ENCODE measurements around the gene SLF2. TPM values are rescaled to one million over a fixed set of nuclear protein-coding genes. Genes with fewer than 3 reads are reported as not detected.

Gene SLF2
- total RNA-seq, 2 donors from 2014 or later = 31.5 to 38.9 TPM

DNA sequence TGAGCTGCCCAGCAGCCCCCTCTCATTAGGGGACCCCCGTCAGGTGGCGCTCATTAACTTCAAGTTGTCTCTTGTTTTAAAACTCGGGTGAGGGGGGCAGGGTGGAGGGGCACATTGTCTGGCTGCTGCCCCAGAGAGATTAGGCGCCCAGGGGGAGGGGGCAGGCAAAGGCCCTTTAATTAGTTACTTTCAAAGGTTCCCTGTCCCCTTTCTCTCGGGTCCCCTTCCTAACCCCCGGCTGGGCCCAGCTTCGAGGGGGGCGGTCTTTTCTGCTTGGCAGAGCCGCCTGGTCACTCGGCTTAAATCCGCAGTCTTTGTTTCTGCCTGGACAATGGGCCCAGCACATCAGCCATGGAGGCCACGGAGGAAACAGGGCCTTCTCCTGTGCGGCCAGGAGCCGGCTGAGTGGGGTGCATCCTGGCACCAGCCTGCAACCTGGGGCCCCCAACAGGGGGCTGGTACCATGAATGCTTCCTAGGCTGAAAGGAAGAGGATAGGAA, 38.9 kb upstream of the SLF2 start:
- no peak overlapping the region for H3K27ac Mint-ChIP-seq
- peaks cover 33% of the 10 kb centered on the region for H3K27me3 ChIP-seq (ENCODE audit: control insufficient read depth, insufficient read depth, low read length, poor library complexity, severe bottlenecking)

GRCh38 chr10:100874702-100875483, 37.9 kb upstream of the SLF2 start:
- H3K27ac Mint-ChIP-seq = no peak overlapping the region
- no peaks in the 10 kb centered on the region for H3K9me3 Mint-ChIP-seq
- Histone ChIP-seq H3K4me1 (ENCODE audit: control insufficient read depth, insufficient read depth, low read length) (no peaks in the 10 kb centered on the region), H3K27me3 (ENCODE audit: control insufficient read depth, insufficient read depth, low read length, poor library complexity, severe bottlenecking) (peaks cover 34% of the 10 kb centered on the region), H3K9me3 (ENCODE audit: control insufficient read depth, low read length) (no peaks in the 10 kb centered on the region), H3K36me3 (ENCODE audit: control insufficient read depth, insufficient read depth, low read length) (no peaks in the 10 kb centered on the region), H3K9ac (ENCODE audit: extremely low read depth, low read length, poor library complexity, severe bottlenecking) (no peak overlapping the region), H3K27ac (ENCODE audit: low read depth, low read length) (no peak overlapping the region), H3K4me3 (ENCODE audit: low read length) (no peak overlapping the region)
- DNase-seq = no peak
- peaks cover 41% of the 10 kb centered on the region for H3K4me1 Mint-ChIP-seq
- WGBS, 2 experiments (ENCODE audit: insufficient coverage in 1 of 2, insufficient read length in 1 of 2) = 86 to 89% methylated on average over 9 to 20 of the region's 20 CpGs
- no peaks in the 10 kb centered on the region for H3K36me3 Mint-ChIP-seq (ENCODE audit: low read depth)
- TF ChIP-seq CTCF (conservative IDR thresholded peaks at IDR 0.05) = no peak
- peaks cover 79% of the 10 kb centered on the region for H3K27me3 Mint-ChIP-seq (ENCODE audit: insufficient read depth)
- H3K4me3 Mint-ChIP-seq = no peak overlapping the region

More for the DNA sequence above, 38.9 kb upstream of the SLF2 start:
- 40 to 64% methylated on average over 3 to 14 of the region's 14 CpGs for WGBS, 2 experiments (ENCODE audit: insufficient coverage in 1 of 2, insufficient read length in 1 of 2)
- TF ChIP-seq CTCF (conservative IDR thresholded peaks at IDR 0.05) = no peak
- Histone ChIP-seq H3K4me3 (ENCODE audit: low read length) (no peak overlapping the region), H3K4me1 (ENCODE audit: control insufficient read depth, insufficient read depth, low read length) (no peaks in the 10 kb centered on the region), H3K9me3 (ENCODE audit: control insufficient read depth, low read length) (no peaks in the 10 kb centered on the region), H3K36me3 (ENCODE audit: control insufficient read depth, insufficient read depth, low read length) (no peaks in the 10 kb centered on the region), H3K27ac (ENCODE audit: low read depth, low read length) (no peak overlapping the region), H3K9ac (ENCODE audit: extremely low read depth, low read length, poor library complexity, severe bottlenecking) (no peak overlapping the region)
- Mint-ChIP-seq H3K36me3 (ENCODE audit: low read depth) (no peaks in the 10 kb centered on the region), H3K4me1 (peaks cover 41% of the 10 kb centered on the region), H3K27me3 (ENCODE audit: insufficient read depth) (peaks cover 79% of the 10 kb centered on the region), H3K9me3 (no peaks in the 10 kb centered on the region), H3K4me3 (no peak overlapping the region)
- DNase-seq = no peak

DNA sequence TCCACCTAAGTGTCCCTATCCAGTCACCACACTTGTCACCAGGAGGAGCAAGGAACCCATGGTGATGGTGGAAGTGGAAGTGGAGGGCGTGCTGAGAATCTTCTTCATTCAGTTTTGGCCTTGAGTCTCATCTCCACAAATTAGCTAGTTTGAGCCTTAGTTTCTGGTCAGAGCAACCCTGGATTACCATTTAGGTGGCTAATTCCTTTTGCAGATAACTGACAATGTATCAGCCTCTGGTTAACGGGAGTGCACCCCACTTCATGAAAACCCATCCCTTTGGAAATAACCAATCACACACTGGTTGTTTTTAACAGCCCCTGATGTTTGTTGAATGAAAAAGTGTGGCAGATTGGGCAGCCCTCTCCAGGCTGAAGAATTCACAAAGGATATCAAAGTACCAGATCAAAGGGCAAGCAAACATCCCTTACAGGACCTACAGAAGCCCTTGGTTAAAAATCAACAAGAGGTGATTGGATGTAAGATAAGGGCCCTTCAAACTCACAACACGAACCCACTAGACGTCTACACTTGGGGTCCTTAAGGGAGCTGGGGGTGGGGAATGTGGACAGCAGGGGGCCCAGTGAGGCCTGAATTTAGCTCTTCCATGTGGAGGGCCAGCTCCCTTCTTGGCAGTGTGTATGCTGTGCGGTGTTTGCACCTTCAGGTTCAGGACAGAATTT, 37.1 kb upstream of the SLF2 start:
- no peak overlapping the region for H3K9ac ChIP-seq (ENCODE audit: extremely low read depth, low read length, poor library complexity, severe bottlenecking)
- WGBS, 2 experiments (ENCODE audit: insufficient coverage in 1 of 2, insufficient read length in 1 of 2) = 59 to 90% methylated on average over 2 to 4 of the region's 5 CpGs
- Mint-ChIP-seq H3K36me3 (ENCODE audit: low read depth) (no peaks in the 10 kb centered on the region), H3K27ac (no peak overlapping the region), H3K4me1 (peaks cover 41% of the 10 kb centered on the region), H3K27me3 (ENCODE audit: insufficient read depth) (peaks cover 79% of the 10 kb centered on the region), H3K4me3 (no peak overlapping the region), H3K9me3 (no peaks in the 10 kb centered on the region)
- H3K4me3 ChIP-seq (ENCODE audit: low read length) = no peak overlapping the region
- H3K4me1 ChIP-seq (ENCODE audit: control insufficient read depth, insufficient read depth, low read length) = no peaks in the 10 kb centered on the region
- no peak overlapping the region for H3K27ac ChIP-seq (ENCODE audit: low read depth, low read length)
- H3K9me3 ChIP-seq (ENCODE audit: control insufficient read depth, low read length) = no peaks in the 10 kb centered on the region
- no peak for TF ChIP-seq CTCF (conservative IDR thresholded peaks at IDR 0.05)
- no peaks in the 10 kb centered on the region for H3K36me3 ChIP-seq (ENCODE audit: control insufficient read depth, insufficient read depth, low read length)
- peaks cover 40% of the 10 kb centered on the region for H3K27me3 ChIP-seq (ENCODE audit: control insufficient read depth, insufficient read depth, low read length, poor library complexity, severe bottlenecking)
- no peak for DNase-seq
